Muscle layer of colon (tissue), 2 donors: ENCODE results near the gene NAA25.

Experiments
- H3K27ac ChIP-seq: one replicate; pipeline ENCODE4 v1.7.0; 2013; ENCODE audit warnings: low read depth, mild to moderate bottlenecking, low read length, moderate library complexity
- H3K27me3 ChIP-seq, 2 donors: one replicate each; pipeline ENCODE4 v1.7.0; 2013; ENCODE audit warnings: low read length in 2 of 2, mild to moderate bottlenecking in 2 of 2; ENCODE audit not compliant: insufficient read depth in 2 of 2, control insufficient read depth in 1 of 2
- H3K36me3 ChIP-seq: one replicate; pipeline ENCODE4 v1.7.0; 2013; ENCODE audit warnings: mild to moderate bottlenecking, low read length; ENCODE audit not compliant: insufficient read depth
- H3K4me1 ChIP-seq: one replicate; pipeline ENCODE4 v1.7.0; 2013; ENCODE audit warnings: mild to moderate bottlenecking, low read length; ENCODE audit not compliant: insufficient read depth
- H3K4me3 ChIP-seq, 2 donors: one replicate each; pipeline ENCODE4 v1.7.0; 2013; ENCODE audit warnings: low read length in 2 of 2, low read depth in 1 of 2, mild to moderate bottlenecking in 1 of 2, moderate library complexity in 1 of 2
- H3K9ac ChIP-seq: one replicate; pipeline ENCODE4 v1.7.0; 2013; ENCODE audit warnings: low read length
- H3K9me3 ChIP-seq: one replicate; pipeline ENCODE4 v1.7.0; 2013; ENCODE audit warnings: mild to moderate bottlenecking, low read length
- donor health status: abdominal sarcoma.
- donor health status: Adenocarcinoma of cecum.

Gene NAA25

GRCh38 chr12:112108202-112109079 is at the start of gene NAA25:
TSS of gene NAA25 (minus strand) at chr12:112108783. CDS start at chr12:112108773, 10 bp downstream.
- Histone ChIP-seq H3K9ac (peak within 1 kb of the TSS; percentile 99), H3K4me3 (peak within 1 kb of the TSS; percentile 69 to 99), H3K36me3 (no peaks in the 10 kb centered on the region), H3K4me1 (peaks cover 28% of the 10 kb centered on the region), H3K9me3 (no peaks in the 10 kb centered on the region), H3K27me3 (no peaks in the 10 kb centered on the region), H3K27ac (peak within 1 kb of the TSS; percentile 100)

- no peaks in the 10 kb centered on the region for H3K27me3 ChIP-seq
- no peak overlapping the region for H3K27ac ChIP-seq
- H3K4me1 ChIP-seq: no peaks in the 10 kb centered on the region
- no peak overlapping the region for H3K9ac ChIP-seq
- no peaks in the 10 kb centered on the region for H3K9me3 ChIP-seq
- no peak overlapping the region for H3K4me3 ChIP-seq
- peaks cover 59% of the 10 kb centered on the region for H3K36me3 ChIP-seq
Measured at GRCh38 chr12:112153893-112154219, 45.3 kb upstream of the NAA25 start.

GRCh38 chr12:112153181-112153892 is 44.8 kb upstream of the NAA25 start:
- Histone ChIP-seq H3K27ac (no peak overlapping the region), H3K4me1 (no peaks in the 10 kb centered on the region)

GRCh38 chr12:112151766-112152541 is 43.4 kb upstream of the NAA25 start:
- Histone ChIP-seq H3K27ac (no peak overlapping the region), H3K4me3 (no peak overlapping the region), H3K4me1 (no peaks in the 10 kb centered on the region), H3K36me3 (peaks cover 60% of the 10 kb centered on the region), H3K27me3 (no peaks in the 10 kb centered on the region), H3K9ac (no peak overlapping the region), H3K9me3 (no peaks in the 10 kb centered on the region)

More at GRCh38 chr12:112153181-112153892, 44.8 kb upstream of the NAA25 start:
- Histone ChIP-seq H3K27me3 (no peaks in the 10 kb centered on the region), H3K9me3 (no peaks in the 10 kb centered on the region), H3K36me3 (peaks cover 59% of the 10 kb centered on the region), H3K4me3 (no peak overlapping the region), H3K9ac (no peak overlapping the region)

GRCh38 chr12:112149596-112149995 is 41.0 kb upstream of the NAA25 start:
- H3K27ac ChIP-seq: no peak overlapping the region
- H3K36me3 ChIP-seq: peaks cover 79% of the 10 kb centered on the region
- H3K27me3 ChIP-seq: no peaks in the 10 kb centered on the region

GRCh38 chr12:112148031-112148513 is 39.5 kb upstream of the NAA25 start:
- Histone ChIP-seq H3K9ac (no peak overlapping the region), H3K9me3 (no peaks in the 10 kb centered on the region), H3K4me1 (no peaks in the 10 kb centered on the region), H3K27me3 (no peaks in the 10 kb centered on the region), H3K4me3 (no peak overlapping the region), H3K36me3 (peaks cover 77% of the 10 kb centered on the region), H3K27ac (no peak overlapping the region)

More at GRCh38 chr12:112149596-112149995, 41.0 kb upstream of the NAA25 start:
- Histone ChIP-seq H3K9ac (no peak overlapping the region), H3K4me3 (no peak overlapping the region), H3K9me3 (no peaks in the 10 kb centered on the region), H3K4me1 (no peaks in the 10 kb centered on the region)

- Histone ChIP-seq H3K27me3 (no peaks in the 10 kb centered on the region), H3K4me1 (no peaks in the 10 kb centered on the region), H3K4me3 (no peak overlapping the region)
Measured at GRCh38 chr12:112146123-112146522, 37.5 kb upstream of the NAA25 start.

GRCh38 chr12:112140728-112141127 is 32.1 kb upstream of the NAA25 start:
- Histone ChIP-seq H3K27me3 (no peaks in the 10 kb centered on the region), H3K4me1 (no peaks in the 10 kb centered on the region), H3K9ac (no peak overlapping the region), H3K4me3 (no peak overlapping the region), H3K9me3 (no peaks in the 10 kb centered on the region), H3K27ac (no peak overlapping the region), H3K36me3 (peaks cover 69% of the 10 kb centered on the region)

More at GRCh38 chr12:112146123-112146522, 37.5 kb upstream of the NAA25 start:
- peaks cover 73% of the 10 kb centered on the region for H3K36me3 ChIP-seq
- no peak overlapping the region for H3K27ac ChIP-seq
- no peak overlapping the region for H3K9ac ChIP-seq
- H3K9me3 ChIP-seq: no peaks in the 10 kb centered on the region

GRCh38 chr12:112134731-112135130 is 26.1 kb upstream of the NAA25 start:
- H3K36me3 ChIP-seq: peaks cover 38% of the 10 kb centered on the region
- H3K27ac ChIP-seq: no peak overlapping the region
- no peaks in the 10 kb centered on the region for H3K27me3 ChIP-seq
- no peak overlapping the region for H3K4me3 ChIP-seq
- H3K9ac ChIP-seq: no peak overlapping the region
- peaks cover 33% of the 10 kb centered on the region for H3K4me1 ChIP-seq
- no peaks in the 10 kb centered on the region for H3K9me3 ChIP-seq

GRCh38 chr12:112133418-112133817 is 24.8 kb upstream of the NAA25 start:
- H3K27ac ChIP-seq: no peak overlapping the region
- H3K9me3 ChIP-seq: no peaks in the 10 kb centered on the region
- no peaks in the 10 kb centered on the region for H3K27me3 ChIP-seq
- H3K4me3 ChIP-seq: no peak overlapping the region
- peaks cover 45% of the 10 kb centered on the region for H3K4me1 ChIP-seq
- H3K36me3 ChIP-seq: peaks cover 30% of the 10 kb centered on the region
- no peak overlapping the region for H3K9ac ChIP-seq

GRCh38 chr12:112131686-112132085 is 23.1 kb upstream of the NAA25 start:
- Histone ChIP-seq H3K4me3 (peak overlapping the region in 1 of 2 donors; percentile 29), H3K9ac (no peak overlapping the region), H3K4me1 (peaks cover 62% of the 10 kb centered on the region), H3K9me3 (no peaks in the 10 kb centered on the region), H3K27ac (no peak overlapping the region), H3K27me3 (no peaks in the 10 kb centered on the region), H3K36me3 (peaks cover 23% of the 10 kb centered on the region)
